A673 (cell line): Measurements from ENCODE around the gene RNGTT.

Experiments used
- EZH2 ChIP-seq: fragments of 200-600 bp; sonication (generic); IDR thresholded peaks from 2 replicates; pipeline ENCODE4 v1.6.1; 2017; ENCODE audit warnings: borderline replicate concordance, low read depth, mild to moderate bottlenecking, mixed read lengths, antibody characterized with exemption, low read length; ENCODE audit not compliant: poor library complexity, severe bottlenecking
- TF ChIP-seq, protein P1 (sequence below): fragments of 300-800, 200-600 bp; sonication (generic); conservative IDR thresholded peaks from 2 replicates; pipeline ENCODE4 v1.5.1; 2017; ENCODE audit warnings: low read depth, mild to moderate bottlenecking, antibody characterized with exemption, low read length, moderate library complexity, mixed read lengths

DNA sequence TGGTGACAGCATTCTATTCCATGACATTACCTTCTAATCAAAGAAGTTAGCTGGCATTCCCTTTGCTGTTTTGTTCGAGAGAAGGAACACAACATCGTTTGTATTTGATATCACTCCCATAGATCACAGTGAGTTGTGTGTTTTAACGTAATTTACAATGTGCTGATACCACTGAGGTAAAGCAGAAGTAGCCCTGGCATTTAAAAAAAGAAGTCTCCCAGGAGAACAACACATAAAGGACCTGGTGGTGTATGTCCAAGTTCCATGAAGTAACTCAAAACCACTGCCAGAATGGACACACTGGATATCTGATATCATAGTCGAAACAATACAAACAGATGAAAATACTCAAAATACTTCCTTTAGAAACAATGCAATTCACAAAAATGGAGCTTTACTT lies 351.7 kb downstream of the RNGTT start:
- TF ChIP-seq, protein P1, sequence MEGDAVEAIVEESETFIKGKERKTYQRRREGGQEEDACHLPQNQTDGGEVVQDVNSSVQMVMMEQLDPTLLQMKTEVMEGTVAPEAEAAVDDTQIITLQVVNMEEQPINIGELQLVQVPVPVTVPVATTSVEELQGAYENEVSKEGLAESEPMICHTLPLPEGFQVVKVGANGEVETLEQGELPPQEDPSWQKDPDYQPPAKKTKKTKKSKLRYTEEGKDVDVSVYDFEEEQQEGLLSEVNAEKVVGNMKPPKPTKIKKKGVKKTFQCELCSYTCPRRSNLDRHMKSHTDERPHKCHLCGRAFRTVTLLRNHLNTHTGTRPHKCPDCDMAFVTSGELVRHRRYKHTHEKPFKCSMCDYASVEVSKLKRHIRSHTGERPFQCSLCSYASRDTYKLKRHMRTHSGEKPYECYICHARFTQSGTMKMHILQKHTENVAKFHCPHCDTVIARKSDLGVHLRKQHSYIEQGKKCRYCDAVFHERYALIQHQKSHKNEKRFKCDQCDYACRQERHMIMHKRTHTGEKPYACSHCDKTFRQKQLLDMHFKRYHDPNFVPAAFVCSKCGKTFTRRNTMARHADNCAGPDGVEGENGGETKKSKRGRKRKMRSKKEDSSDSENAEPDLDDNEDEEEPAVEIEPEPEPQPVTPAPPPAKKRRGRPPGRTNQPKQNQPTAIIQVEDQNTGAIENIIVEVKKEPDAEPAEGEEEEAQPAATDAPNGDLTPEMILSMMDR: no peak
- TF ChIP-seq EZH2: no peak
